Astrocyte of the spinal cord (primary cell): ENCODE results near the gene FUT8.
"Not testable (repeated sequence)": the region's sequence is repeated elsewhere in the genome, so short reads cannot be mapped to it uniquely, and the experiment has no call there.

Experiments
- DNase-seq: peaks from one replicate; pipeline ENCODE4 v3.0.0; 2011; ENCODE audit warnings: low read depth, low spot score
- H3K4me3 ChIP-seq: 2 replicates; pipeline ENCODE4 v1.5.1; 2011; ENCODE audit warnings: low read depth, mild to moderate bottlenecking, low read length, moderate library complexity
- CTCF ChIP-seq: IDR thresholded peaks from 2 replicates; pipeline ENCODE4 v1.5.1; 2012; ENCODE audit warnings: low read depth, mild to moderate bottlenecking, low read length, inconsistent platforms
- in situ Hi-C: cut with HindIII; loops from 2 replicates; pipeline ENCODE4 v1.10.0; 2017; ENCODE audit warnings: low sequenced_read_pairs

FUT8 gene

GRCh38 chr14:65424531-65424930, 12.0 kb downstream of the FUT8 start:
- DNase-seq, result no peak
- no peak overlapping the region for H3K4me3 ChIP-seq
- TF ChIP-seq CTCF, result no peak
- in situ Hi-C loops, result no loop called here

- no peak for TF ChIP-seq CTCF
- in situ Hi-C loops, result no loop called here
- DNase-seq, result no peak
- H3K4me3 ChIP-seq, result no peak overlapping the region
Measured at GRCh38 chr14:65425885-65426284, 13.4 kb downstream of the FUT8 start.

GRCh38 chr14:65426902-65427301, 14.4 kb downstream of the FUT8 start:
- H3K4me3 ChIP-seq, in situ Hi-C loops, DNase-seq: not testable (repeated sequence)

- H3K4me3 ChIP-seq, result no peak overlapping the region
- no peak for TF ChIP-seq CTCF
- DNase-seq, result no peak
- in situ Hi-C loops, result no loop called here
Measured at GRCh38 chr14:65428691-65429090, 16.2 kb downstream of the FUT8 start.

- in situ Hi-C loops, result no loop called here
- no peak for TF ChIP-seq CTCF
- no peak overlapping the region for H3K4me3 ChIP-seq
- DNase-seq, result no peak
Measured at GRCh38 chr14:65429757-65430156, 17.2 kb downstream of the FUT8 start.

GRCh38 chr14:65431245-65431644, 18.7 kb downstream of the FUT8 start:
- in situ Hi-C loops, result no loop called here
- no peak for DNase-seq
- no peak for TF ChIP-seq CTCF
- no peak overlapping the region for H3K4me3 ChIP-seq

GRCh38 chr14:65431951-65432350, 19.4 kb downstream of the FUT8 start:
- in situ Hi-C loops, result no loop called here
- peak; percentile 49 for DNase-seq

More at GRCh38 chr14:65431951-65432350, 19.4 kb downstream of the FUT8 start:
- no peak for TF ChIP-seq CTCF
- no peak overlapping the region for H3K4me3 ChIP-seq
